PC-3 (cell line): ENCODE data around the gene MGST3.

Source experiments
- CTCF ChIP-seq: fragments of 300-600 bp; sonication (generic); conservative IDR thresholded peaks from 2 replicates; pipeline ENCODE4 v1.5.1; 2017; ENCODE audit warnings: antibody characterized with exemption, low read depth, mild to moderate bottlenecking, low read length
- EZH2 ChIP-seq: fragments of 300-600 bp; sonication (generic); IDR thresholded peaks from one replicate; pipeline ENCODE4 v1.6.1; 2017; ENCODE audit warnings: antibody characterized with exemption, mild to moderate bottlenecking, low read length; ENCODE audit not compliant: unreplicated experiment
- EZH2phosphoT487 ChIP-seq: fragments of 300-600 bp; sonication (generic); IDR thresholded peaks from 2 replicates; pipeline ENCODE4 v1.6.1; 2018; ENCODE audit warnings: mild to moderate bottlenecking, antibody characterized with exemption, low read length, borderline replicate concordance

GRCh38 chr1:165633614-165634013 lies 2.6 kb downstream of the MGST3 start:
- TF ChIP-seq CTCF (no peak), EZH2phosphoT487 (no peak), EZH2 (no peak)
